ENCODE measurements around the gene CITED1.

The CITED1 gene

DNA sequence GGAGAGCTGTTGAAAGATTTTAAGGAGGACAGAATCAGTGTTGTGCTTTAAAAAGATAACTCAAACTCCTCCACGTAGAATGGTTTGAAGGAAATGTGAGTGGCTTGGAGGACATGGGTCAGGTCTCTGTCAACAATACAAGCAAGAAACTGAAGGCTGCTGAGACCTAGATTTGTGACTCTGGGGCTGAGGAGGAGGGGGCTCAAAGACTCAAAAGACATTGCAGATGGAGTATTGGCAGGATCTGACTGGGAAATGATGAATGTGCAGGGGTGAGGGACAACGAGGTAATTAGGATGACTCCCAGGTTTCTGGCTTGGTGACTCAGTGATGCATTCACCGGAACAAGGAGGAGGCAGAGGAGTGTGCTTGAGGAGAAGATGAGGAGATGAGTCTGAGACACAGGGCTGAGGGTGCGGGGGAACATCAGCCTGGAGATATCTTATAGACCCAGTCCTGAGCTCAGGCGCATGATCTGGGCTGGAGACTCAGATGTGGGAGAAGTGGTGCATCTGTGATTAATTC, 25.3 kb downstream of the CITED1 start:
- Histone ChIP-seq H3K9me3 (ENCODE audit: severe bottlenecking) (no peaks in the 10 kb centered on the region), H3K4me3 (ENCODE audit: severe bottlenecking) (no peak overlapping the region), H3K4me1 (ENCODE audit: insufficient read depth, poor library complexity, severe bottlenecking) (peaks cover 1% of the 10 kb centered on the region), H3K27me3 (ENCODE audit: insufficient read depth, poor library complexity, severe bottlenecking) (no peaks in the 10 kb centered on the region), H3K36me3 (ENCODE audit: low read depth) (peaks cover 14% of the 10 kb centered on the region), H3K27ac (ENCODE audit: poor library complexity, severe bottlenecking) (no peak overlapping the region)
- DNase-seq (ENCODE audit: low spot score), result no peak
- no peak for TF ChIP-seq CTCF (IDR thresholded peaks at IDR 0.05; ENCODE audit: poor library complexity, severe bottlenecking)
- peak; percentile 25; the same call in 1 of the 3 replicates for ATAC-seq (ENCODE audit: low read depth)

DNA sequence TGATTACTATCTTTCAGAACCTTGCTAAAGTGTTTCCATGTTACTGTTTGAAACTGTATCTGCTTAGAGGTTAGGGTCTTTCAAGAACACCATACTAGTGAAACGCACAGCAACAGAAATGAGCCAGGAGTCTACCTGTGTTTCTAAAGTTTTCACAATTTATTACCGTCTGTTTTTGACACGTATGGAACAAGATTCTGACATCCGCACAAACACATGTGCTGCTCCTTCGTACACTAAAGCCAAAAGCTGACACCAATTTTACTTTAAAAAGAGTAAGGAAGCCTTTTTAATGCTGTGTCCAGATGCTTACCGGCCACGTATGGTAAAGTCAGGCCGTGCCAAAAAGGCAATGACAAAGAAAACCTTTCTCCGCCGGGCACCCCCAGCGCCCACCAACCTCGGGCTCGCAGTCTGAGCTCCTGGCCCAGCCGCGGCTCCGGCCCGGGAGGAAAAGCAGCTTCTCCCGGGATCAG, 29.2 kb downstream of the CITED1 start:
- DNase-seq (ENCODE audit: low spot score) (no peak), ATAC-seq (ENCODE audit: low read depth) (no peak)
- peak overlapping the region; percentile 70 for H3K27ac ChIP-seq (ENCODE audit: poor library complexity, severe bottlenecking)
- H3K4me1 ChIP-seq (ENCODE audit: insufficient read depth, poor library complexity, severe bottlenecking), result peaks cover 30% of the 10 kb centered on the region
- no peaks in the 10 kb centered on the region for H3K27me3 ChIP-seq (ENCODE audit: insufficient read depth, poor library complexity, severe bottlenecking)
- peak overlapping the region; percentile 85 for H3K4me3 ChIP-seq (ENCODE audit: severe bottlenecking)
- peaks cover 53% of the 10 kb centered on the region for H3K36me3 ChIP-seq (ENCODE audit: low read depth)
- H3K9me3 ChIP-seq (ENCODE audit: severe bottlenecking), result no peaks in the 10 kb centered on the region
- TF ChIP-seq CTCF (IDR thresholded peaks at IDR 0.05; ENCODE audit: poor library complexity, severe bottlenecking), result no peak

DNA sequence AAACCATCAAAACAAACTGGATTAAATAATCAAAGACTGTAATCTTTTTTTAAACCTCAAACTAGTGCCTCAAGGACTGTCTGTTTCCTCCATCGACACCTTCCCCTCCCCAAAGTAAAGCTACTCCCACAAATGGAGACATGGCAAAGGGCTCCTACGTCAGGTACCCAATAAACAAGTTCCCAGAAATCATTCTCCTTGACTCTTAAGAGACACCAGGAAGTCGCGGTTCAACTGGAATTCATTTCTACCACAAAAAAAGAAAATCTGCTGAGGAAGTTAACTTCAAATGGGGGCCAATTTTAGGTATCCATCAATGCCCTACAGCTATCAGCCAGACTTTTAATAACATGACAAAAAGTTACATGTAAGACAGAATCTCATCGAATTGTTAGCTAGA, 31.2 kb downstream of the CITED1 start:
- DNase-seq (ENCODE audit: low spot score) (no peak), ATAC-seq (ENCODE audit: low read depth) (no peak)
- Histone ChIP-seq H3K4me3 (ENCODE audit: severe bottlenecking) (peak overlapping the region; percentile 85), H3K36me3 (ENCODE audit: low read depth) (peaks cover 71% of the 10 kb centered on the region), H3K4me1 (ENCODE audit: insufficient read depth, poor library complexity, severe bottlenecking) (peaks cover 42% of the 10 kb centered on the region), H3K27ac (ENCODE audit: poor library complexity, severe bottlenecking) (peak overlapping the region; percentile 70), H3K9me3 (ENCODE audit: severe bottlenecking) (no peaks in the 10 kb centered on the region), H3K27me3 (ENCODE audit: insufficient read depth, poor library complexity, severe bottlenecking) (no peaks in the 10 kb centered on the region)
- TF ChIP-seq CTCF (IDR thresholded peaks at IDR 0.05; ENCODE audit: poor library complexity, severe bottlenecking), result no peak

DNA sequence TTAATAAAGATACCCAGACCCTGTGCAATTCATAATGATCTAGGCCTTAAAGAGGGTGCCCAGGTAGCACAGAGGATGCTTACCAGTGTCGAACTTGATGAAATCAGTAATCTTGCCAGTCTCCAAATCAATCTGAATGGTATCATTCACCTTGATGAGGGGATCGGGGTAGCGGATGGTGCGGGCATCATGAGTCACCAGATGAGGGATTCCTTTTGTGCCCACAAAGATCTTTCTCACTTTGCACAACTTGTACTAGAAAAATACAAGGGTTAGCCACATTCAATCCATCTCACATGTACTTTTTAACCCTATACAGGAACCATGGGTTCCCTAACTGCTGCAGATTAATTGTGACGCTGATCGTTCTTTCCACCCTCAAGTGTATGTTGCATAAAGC, 32.0 kb downstream of the CITED1 start:
- Histone ChIP-seq H3K4me3 (ENCODE audit: severe bottlenecking) (no peak overlapping the region), H3K36me3 (ENCODE audit: low read depth) (peaks cover 79% of the 10 kb centered on the region), H3K9me3 (ENCODE audit: severe bottlenecking) (no peaks in the 10 kb centered on the region), H3K27me3 (ENCODE audit: insufficient read depth, poor library complexity, severe bottlenecking) (no peaks in the 10 kb centered on the region), H3K4me1 (ENCODE audit: insufficient read depth, poor library complexity, severe bottlenecking) (peaks cover 42% of the 10 kb centered on the region), H3K27ac (ENCODE audit: poor library complexity, severe bottlenecking) (peak overlapping the region; percentile 70)
- TF ChIP-seq CTCF (IDR thresholded peaks at IDR 0.05; ENCODE audit: poor library complexity, severe bottlenecking), result no peak
- no peak for DNase-seq (ENCODE audit: low spot score)
- no peak for ATAC-seq (ENCODE audit: low read depth)

DNA sequence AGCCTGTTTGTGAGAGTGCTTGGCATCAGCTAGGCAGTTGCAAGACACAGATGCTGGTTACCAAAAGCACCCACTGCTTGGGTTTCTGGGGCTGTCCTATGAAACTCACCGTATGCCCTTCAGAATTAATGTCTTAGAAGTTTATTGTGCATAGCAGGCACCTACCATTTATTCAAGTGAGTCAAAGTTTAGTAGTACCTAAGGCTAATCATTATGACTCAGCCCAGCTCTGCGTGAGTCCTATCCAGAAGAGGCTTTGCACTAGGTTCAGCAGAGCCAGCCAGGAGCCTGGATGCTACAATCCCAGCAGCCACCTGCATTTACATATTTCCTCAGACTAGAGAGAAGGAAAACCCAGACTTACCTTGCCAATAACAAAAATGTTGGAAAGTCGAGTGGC, 32.8 kb downstream of the CITED1 start:
- Histone ChIP-seq H3K4me1 (ENCODE audit: insufficient read depth, poor library complexity, severe bottlenecking) (peaks cover 42% of the 10 kb centered on the region), H3K4me3 (ENCODE audit: severe bottlenecking) (no peak overlapping the region), H3K36me3 (ENCODE audit: low read depth) (peaks cover 87% of the 10 kb centered on the region), H3K27ac (ENCODE audit: poor library complexity, severe bottlenecking) (peak overlapping the region; percentile 70), H3K9me3 (ENCODE audit: severe bottlenecking) (no peaks in the 10 kb centered on the region), H3K27me3 (ENCODE audit: insufficient read depth, poor library complexity, severe bottlenecking) (no peaks in the 10 kb centered on the region)
- no peak for TF ChIP-seq CTCF (IDR thresholded peaks at IDR 0.05; ENCODE audit: poor library complexity, severe bottlenecking)
- DNase-seq (ENCODE audit: low spot score), result no peak
- ATAC-seq (ENCODE audit: low read depth), result peak; percentile 80

Measured in RWPE2 (cell line).